Muscle of leg (tissue), 11 donors: ENCODE results near the gene TMEM50B. TPM values are rescaled to one million over a fixed set of nuclear protein-coding genes. Genes with fewer than 3 reads are reported as not detected.
A peak's percentile ranks its signal among the peaks of the same experiment; 100 is the strongest.
"Not testable (repeated sequence)": the region's sequence is repeated elsewhere in the genome, so short reads cannot be mapped to it uniquely, and the experiment has no call there.

Experiments used
- DNase-seq: peaks from one replicate; pipeline ENCODE4 v3.0.0; 2013
- H3K27ac ChIP-seq: one replicate; pipeline ENCODE4 v1.5.1; 2013; ENCODE audit warnings: mild to moderate bottlenecking, low read length, control low read depth
- H3K27me3 ChIP-seq: one replicate; pipeline ENCODE4 v1.6.1; 2013; ENCODE audit warnings: low read length; ENCODE audit not compliant: control insufficient read depth, insufficient read depth
- H3K36me3 ChIP-seq: one replicate; pipeline ENCODE4 v1.6.1; 2013; ENCODE audit warnings: low read length; ENCODE audit not compliant: control insufficient read depth, insufficient read depth
- H3K4me1 ChIP-seq: one replicate; pipeline ENCODE4 v1.6.1; 2013; ENCODE audit warnings: low read length; ENCODE audit not compliant: control insufficient read depth, insufficient read depth
- H3K4me3 ChIP-seq: one replicate; pipeline ENCODE4 v1.5.1; 2013; ENCODE audit warnings: low read length, control low read depth
- H3K9me3 ChIP-seq: replicated peaks from 2 replicates; pipeline ENCODE4 v1.6.1; 2013; ENCODE audit warnings: low read depth, low read length; ENCODE audit not compliant: control insufficient read depth
- WGBS: methylation state at CpG from one replicate; pipeline ENCODE4 v1.1.5; 2013; ENCODE audit warnings: missing lambda C conversion rate; ENCODE audit not compliant: insufficient coverage; 5-methylcytosine and 5-hydroxymethylcytosine counted together
- polyA plus RNA-seq, 8 donors: library from polyadenylated mRNA; unstranded; fragments of 120-200 nt; gene quantifications; one replicate each; pipeline versions ENCODE4 v1.2.1 to v1.2.3, GENCODE V29; 2013; ENCODE audit warnings: inconsistent platforms in 1 of 8, low replicate concordance in 1 of 8; ENCODE audit not compliant: insufficient read length in 8 of 8, insufficient read depth in 1 of 8
- total RNA-seq: library from RNA; stranded (reverse); fragments of 120-200 nt; gene quantifications from one replicate; pipeline ENCODE4 v1.2.4, GENCODE V29; 2013

TMEM50B gene
- total and polyA plus RNA-seq, 9 donors: 15.3 to 29.5 (median 22.9) TPM

DNA sequence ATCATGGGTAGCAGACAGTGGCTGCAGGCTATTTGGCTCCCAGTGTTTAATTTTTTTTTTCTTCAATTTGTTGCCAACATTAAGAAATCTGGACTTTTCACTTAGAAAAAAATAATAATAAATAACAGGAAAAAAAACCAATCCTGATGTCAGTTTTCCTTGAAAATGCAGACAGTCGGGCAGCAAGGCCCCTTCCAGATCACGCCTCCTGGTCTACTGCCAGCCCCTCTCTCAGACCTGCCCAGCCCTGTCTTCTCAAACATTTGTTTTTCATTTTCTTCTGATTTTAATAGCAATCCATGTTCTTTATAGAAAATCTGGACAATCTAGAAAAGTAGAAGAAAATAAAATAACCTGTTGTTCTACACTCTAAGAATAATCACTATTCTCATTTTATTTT, 61.1 kb downstream of the TMEM50B start:
- Histone ChIP-seq H3K27me3 (no peaks in the 10 kb centered on the region), H3K27ac (no peak overlapping the region), H3K4me1 (no peaks in the 10 kb centered on the region), H3K4me3 (no peak overlapping the region), H3K9me3 (no peaks in the 10 kb centered on the region), H3K36me3 (peaks cover 51% of the 10 kb centered on the region)
- peak; percentile 85 for DNase-seq
- WGBS: 48% methylated on average over 2 of the region's 2 CpGs

DNA sequence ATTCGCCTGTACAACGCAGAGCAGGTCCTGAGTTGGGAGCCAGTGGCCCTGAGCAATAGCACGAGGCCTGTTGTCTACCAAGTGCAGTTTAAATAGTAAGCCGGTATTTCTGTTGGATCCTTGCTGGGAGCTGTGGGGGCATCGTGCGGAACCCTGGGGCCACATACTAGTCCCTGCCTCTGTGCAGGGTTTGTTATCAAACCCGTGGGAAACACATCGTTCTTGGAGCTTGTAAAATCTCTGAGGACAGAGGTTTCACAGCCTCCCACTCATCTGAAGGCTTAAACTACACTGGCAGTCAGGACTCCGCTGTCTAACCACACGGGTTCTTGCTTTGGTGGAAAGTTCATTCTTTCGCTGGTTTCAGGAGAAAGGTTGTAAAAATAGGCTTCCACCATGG, 64.8 kb downstream of the TMEM50B start:
- WGBS: 90% methylated on average over 9 of the region's 11 CpGs
- H3K9me3 ChIP-seq: no peaks in the 10 kb centered on the region
- H3K36me3 ChIP-seq: peaks cover 35% of the 10 kb centered on the region

DNA sequence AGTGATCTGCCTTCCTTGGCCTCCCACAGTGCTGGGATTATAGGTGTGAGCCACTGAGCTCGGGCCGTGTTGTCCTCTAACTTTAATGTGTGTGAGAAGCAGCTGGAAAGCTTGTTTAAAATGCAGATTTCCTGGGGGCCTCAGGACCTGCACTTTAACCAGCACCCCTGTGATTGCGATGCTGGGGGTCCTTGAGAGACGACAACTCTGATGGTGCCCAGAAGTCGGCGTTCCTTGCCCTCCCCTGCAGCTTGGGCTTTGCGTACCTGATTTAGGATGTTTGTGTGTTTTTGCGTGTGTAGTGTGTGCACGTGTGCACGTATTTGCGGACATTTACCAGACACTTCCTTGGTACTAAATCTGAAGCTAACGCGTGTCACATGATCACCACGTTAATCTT, 65.7 kb downstream of the TMEM50B start:
- WGBS: 84% methylated on average over 9 of the region's 14 CpGs
- no peak for DNase-seq
- Histone ChIP-seq H3K4me1 (no peaks in the 10 kb centered on the region), H3K27ac (no peak overlapping the region), H3K36me3 (peaks cover 30% of the 10 kb centered on the region), H3K27me3 (no peaks in the 10 kb centered on the region), H3K4me3 (no peak overlapping the region), H3K9me3 (no peaks in the 10 kb centered on the region)

More for the DNA sequence above, 64.8 kb downstream of the TMEM50B start:
- no peak for DNase-seq
- Histone ChIP-seq H3K27ac (no peak overlapping the region), H3K27me3 (no peaks in the 10 kb centered on the region), H3K4me3 (no peak overlapping the region), H3K4me1 (no peaks in the 10 kb centered on the region)

DNA sequence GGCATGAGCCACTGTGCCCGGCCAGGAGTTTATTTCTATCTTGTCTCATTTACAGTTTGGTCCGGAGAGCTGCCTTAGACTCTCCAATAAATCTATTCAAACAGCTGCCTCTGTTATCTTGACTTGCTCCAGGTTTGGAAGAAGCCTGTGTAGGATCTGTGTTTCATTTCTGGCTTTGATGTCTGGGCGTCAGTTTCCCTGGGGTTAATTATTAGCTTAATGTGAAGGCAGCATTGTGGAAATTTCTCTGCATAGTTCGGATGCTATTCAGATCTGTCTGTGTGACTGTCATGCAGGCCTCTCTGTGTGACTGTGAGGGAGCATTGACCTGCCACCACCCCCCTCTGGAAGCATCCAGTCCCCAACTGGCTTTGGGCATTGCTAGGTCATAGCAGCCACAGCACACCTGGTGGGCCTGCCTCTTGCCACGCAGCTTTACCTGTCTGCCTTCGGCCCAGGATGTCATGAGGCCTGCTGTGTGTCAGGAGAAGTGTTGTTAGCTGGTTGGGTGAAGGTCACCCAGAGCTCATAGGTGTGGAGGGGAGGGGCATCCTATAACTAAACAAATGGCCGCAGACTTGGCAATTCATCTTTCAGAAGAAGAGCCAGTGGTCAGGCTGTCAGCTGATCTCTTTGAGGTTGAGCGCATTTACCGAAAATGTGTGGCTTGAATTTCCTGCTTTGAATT, 66.8 kb downstream of the TMEM50B start:
- 64% methylated on average over 4 of the region's 9 CpGs for WGBS
- H3K9me3 ChIP-seq: no peaks in the 10 kb centered on the region
- no peak overlapping the region for H3K27ac ChIP-seq
- peaks cover 26% of the 10 kb centered on the region for H3K36me3 ChIP-seq
- no peak for DNase-seq
- H3K27me3 ChIP-seq: no peaks in the 10 kb centered on the region
- no peaks in the 10 kb centered on the region for H3K4me1 ChIP-seq
- H3K4me3 ChIP-seq: no peak overlapping the region

DNA sequence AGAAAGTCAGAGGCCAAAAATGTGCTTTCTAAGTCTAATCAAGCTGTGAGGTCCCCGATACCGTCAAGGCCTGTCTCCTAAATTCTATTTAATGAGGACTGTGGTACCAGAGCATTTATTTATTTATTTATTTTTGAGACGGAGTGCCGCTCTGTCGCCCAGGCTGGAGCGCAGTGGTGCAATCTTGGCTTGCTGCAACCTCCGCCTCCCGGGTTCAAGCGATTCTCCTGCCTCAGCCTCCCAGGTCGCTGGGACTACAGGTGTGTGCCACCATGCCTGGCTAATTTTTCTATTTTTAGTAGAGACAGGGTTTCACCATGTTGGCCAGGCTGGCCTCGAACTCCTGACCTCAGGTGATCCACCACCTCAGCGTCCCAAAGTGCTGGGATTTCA, 67.3 kb downstream of the TMEM50B start:
- 97% methylated on average over 6 of the region's 12 CpGs for WGBS
- not testable (repeated sequence) for H3K27me3 ChIP-seq, DNase-seq, H3K4me3 ChIP-seq, H3K4me1 ChIP-seq, H3K9me3 ChIP-seq, H3K27ac ChIP-seq
- H3K36me3 ChIP-seq: peaks cover 26% of the 10 kb centered on the region

DNA sequence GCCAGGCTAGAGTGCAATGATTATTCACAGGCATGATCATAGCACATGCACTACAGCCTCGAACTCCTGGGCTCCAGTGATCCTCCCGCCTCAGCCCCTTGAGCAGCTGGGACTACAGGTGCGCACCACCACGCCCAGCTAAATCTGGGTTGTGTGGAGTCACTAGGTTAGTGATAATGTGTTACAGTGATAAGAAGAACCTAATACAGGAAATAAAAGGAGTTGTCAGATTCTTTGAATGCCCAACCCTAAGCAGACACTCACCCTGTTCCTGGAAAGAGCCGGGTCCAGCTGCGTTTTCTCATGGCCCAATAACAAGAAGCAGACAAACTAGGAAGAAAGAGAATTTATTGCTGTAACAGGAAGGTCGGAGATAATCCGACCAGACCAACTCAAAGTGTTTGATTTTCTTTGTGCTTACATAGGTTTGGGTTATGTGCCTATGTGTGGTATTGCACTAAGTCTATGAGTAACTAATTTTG, 67.8 kb downstream of the TMEM50B start:
- no peaks in the 10 kb centered on the region for H3K27me3 ChIP-seq
- no peaks in the 10 kb centered on the region for H3K9me3 ChIP-seq
- H3K27ac ChIP-seq: no peak overlapping the region
- H3K36me3 ChIP-seq: peaks cover 24% of the 10 kb centered on the region
- no peaks in the 10 kb centered on the region for H3K4me1 ChIP-seq
- WGBS: 67% methylated on average over 2 of the region's 8 CpGs
- no peak overlapping the region for H3K4me3 ChIP-seq
- no peak for DNase-seq

DNA sequence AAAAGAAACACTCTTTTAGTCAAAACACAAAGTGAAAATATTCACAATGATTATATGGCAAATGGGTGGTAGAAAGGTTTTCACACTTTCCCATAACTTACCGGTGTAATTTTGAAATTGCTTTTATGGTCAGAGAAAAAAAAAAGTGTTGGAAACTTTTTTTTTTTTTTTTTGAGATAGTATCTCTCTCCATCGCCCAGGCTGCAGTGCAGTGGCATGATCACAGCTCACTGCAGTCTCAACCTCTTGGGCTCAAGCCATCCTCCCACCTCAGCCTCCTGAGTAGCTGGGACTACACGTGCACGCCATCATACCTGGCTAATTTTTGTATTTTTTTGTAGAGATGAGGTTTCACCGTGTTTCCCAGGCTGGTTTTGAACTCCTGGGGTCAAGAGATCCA, 73.3 kb downstream of the TMEM50B start:
- peaks cover 11% of the 10 kb centered on the region for H3K4me1 ChIP-seq
- no peak for DNase-seq
- H3K9me3 ChIP-seq: no peaks in the 10 kb centered on the region
- H3K27me3 ChIP-seq: no peaks in the 10 kb centered on the region
- 89% methylated on average over 1 of the region's 5 CpGs for WGBS
- H3K27ac ChIP-seq: no peak overlapping the region
- H3K4me3 ChIP-seq: no peak overlapping the region
- H3K36me3 ChIP-seq: peaks cover 10% of the 10 kb centered on the region

DNA sequence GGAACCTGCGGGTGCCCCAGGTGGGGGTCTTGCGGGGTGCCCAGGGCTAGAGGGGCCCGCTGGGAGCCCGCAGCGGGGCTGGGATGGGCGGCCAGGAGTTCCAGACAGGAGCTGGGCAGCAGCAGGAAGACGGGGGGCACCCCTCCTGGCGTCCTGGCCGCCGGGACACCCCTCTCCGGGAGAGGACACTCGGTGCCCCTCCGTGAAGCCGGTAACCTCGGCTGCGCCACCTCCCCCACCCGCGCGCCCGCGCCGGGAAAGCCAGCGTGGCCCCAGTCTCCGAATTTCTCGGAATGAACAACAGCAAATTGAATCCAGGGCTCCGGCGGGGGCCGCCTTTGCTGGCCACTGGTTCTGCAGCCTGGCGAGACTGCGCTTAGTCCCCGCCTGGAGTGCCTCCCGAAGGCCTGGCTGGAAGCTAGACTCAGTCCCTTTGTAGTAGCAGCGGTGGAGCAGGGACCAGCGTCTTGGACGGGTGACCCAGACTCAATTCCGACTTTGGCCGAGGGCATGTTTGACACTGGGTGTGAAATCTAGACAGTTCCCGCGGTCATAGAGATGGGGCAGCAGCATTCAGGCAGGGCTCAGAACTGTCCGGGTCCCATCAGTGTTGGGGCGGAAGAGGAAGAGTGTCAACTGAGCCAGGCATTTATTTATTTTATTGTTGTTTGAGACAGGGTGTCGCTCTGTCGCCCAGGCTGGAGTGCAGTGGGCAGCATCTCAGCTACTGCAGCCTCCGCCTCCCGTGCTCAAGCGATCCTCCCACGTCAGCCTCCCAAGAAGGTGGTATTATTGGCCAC, 75.8 kb downstream of the TMEM50B start:
- Histone ChIP-seq H3K9me3 (no peaks in the 10 kb centered on the region), H3K27me3 (no peaks in the 10 kb centered on the region), H3K4me3 (peak overlapping the region; percentile 87), H3K4me1 (peaks cover 14% of the 10 kb centered on the region), H3K36me3 (no peaks in the 10 kb centered on the region), H3K27ac (peak overlapping the region; percentile 95)
- WGBS: 1% methylated on average over 41 of the region's 47 CpGs
- DNase-seq: peak; percentile 82

DNA sequence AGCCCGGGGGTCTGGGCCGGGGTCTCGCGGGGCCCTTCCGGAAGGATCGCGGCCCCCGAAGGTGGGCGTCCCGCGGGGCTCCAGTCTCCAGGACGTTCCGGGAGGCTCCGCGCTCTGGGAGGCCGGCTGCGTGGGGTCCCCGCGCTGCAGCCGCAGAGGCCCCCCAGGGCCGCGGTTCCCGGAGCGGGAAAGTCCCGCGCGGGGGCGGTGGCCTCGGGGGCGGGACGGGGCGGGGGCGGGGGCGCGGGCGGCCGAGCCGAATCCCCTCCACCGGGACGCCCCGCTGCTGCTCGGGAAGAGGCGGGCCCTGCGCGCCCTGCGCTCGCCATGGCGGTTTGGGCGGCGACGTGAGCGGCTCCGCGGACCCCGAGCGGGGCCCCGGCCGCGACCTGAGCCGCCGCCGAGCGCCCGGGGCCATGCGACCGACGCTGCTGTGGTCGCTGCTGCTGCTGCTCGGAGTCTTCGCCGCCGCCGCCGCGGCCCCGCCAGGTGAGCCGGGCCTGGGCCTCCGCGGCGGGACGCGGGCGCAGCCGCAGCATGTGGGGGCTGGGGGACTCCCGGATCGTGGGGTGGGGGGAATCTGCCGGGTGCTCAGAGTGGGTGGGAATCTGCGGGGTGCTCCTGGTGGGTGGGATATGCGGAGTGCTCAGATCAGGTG, 76.5 kb downstream of the TMEM50B start, which contains the start of gene IFNGR2:
TSS of gene IFNGR2 (plus strand) at position 286 of the 658 bp plus-strand sequence. CDS start at position 417, 131 bp downstream.
- Histone ChIP-seq H3K36me3 (no peaks in the 10 kb centered on the region), H3K4me3 (peak within 1 kb of the TSS; percentile 87), H3K4me1 (peaks cover 14% of the 10 kb centered on the region), H3K27ac (peak within 1 kb of the TSS; percentile 95), H3K9me3 (no peaks in the 10 kb centered on the region), H3K27me3 (no peaks in the 10 kb centered on the region)
- under 1% methylated on average over 78 of the region's 89 CpGs for WGBS
- DNase-seq: peak; percentile 79
